Testis (tissue), 2 donors: Measurements from ENCODE around the gene RIC1.
"Not testable (repeated sequence)": the region's sequence is repeated elsewhere in the genome, so short reads cannot be mapped to it uniquely, and the experiment has no call there.

Source experiments
- CTCF ChIP-seq, 3 experiments: fragments of 450-650 bp in 2 of 3; fragments of 200-600 bp in 1 of 3; sonication (generic) in 1 of 3; IDR thresholded peaks; one replicate each; pipeline ENCODE4 v1.5.1; 2016 to 2019; ENCODE audit warnings: antibody characterized with exemption in 3 of 3, mild to moderate bottlenecking in 2 of 3, moderate library complexity in 1 of 3
- POLR2A ChIP-seq: fragments of 450-650 bp; IDR thresholded peaks from one replicate; pipeline ENCODE4 v1.6.1; 2017; ENCODE audit warnings: antibody characterized with exemption, mild to moderate bottlenecking, moderate library complexity

- TF ChIP-seq CTCF (IDR thresholded peaks at IDR 0.05); POLR2A: not testable (repeated sequence)
These were observed 171.5 kb downstream of the RIC1 start for GRCh38 chr9:5800378-5800777.
